Activated CD8-positive, alpha-beta T cell treated with anti-CD3 and anti-CD28 coated beads for 36 hours (primary cell): Measurements from ENCODE around the gene ADD1. TPM values are rescaled to one million over a fixed set of nuclear protein-coding genes. Genes with fewer than 3 reads are reported as not detected.

Experiments
- ATAC-seq: fragments of 200-7000 bp; cut with Tn5 transposase; one replicate; pipeline ENCODE4 v1.10.0; 2021; ENCODE audit warnings: mild to moderate bottlenecking, moderate library complexity
- CTCF ChIA-PET: fragments of 350-600 bp; sonication (Branson Sonifier 250); formaldehyde crosslinking; loops from one replicate; lab custom pipeline; 2021; ENCODE audit warnings: antibody characterized with exemption; lab: Charles Lee
- POLR2A ChIA-PET: fragments of 350-600 bp; sonication (Branson Sonifier 250); formaldehyde crosslinking; loops from one replicate; lab custom pipeline; 2021; ENCODE audit warnings: antibody characterized with exemption; lab: Charles Lee
- DNase-seq: peaks from one replicate; pipeline ENCODE4 v3.0.0-alpha.2; 2020
- H3K27ac Mint-ChIP-seq: one replicate; pipeline ENCODE4 v1.8.0; 2021; ENCODE audit warnings: mild to moderate bottlenecking, mixed read lengths
- H3K27me3 Mint-ChIP-seq: one replicate; pipeline ENCODE4 v1.8.0; 2021; ENCODE audit warnings: mixed read lengths
- H3K36me3 Mint-ChIP-seq: one replicate; pipeline ENCODE4 v1.8.0; 2021; ENCODE audit warnings: low read depth, mixed read lengths
- H3K4me1 Mint-ChIP-seq: one replicate; pipeline ENCODE4 v1.8.0; 2021; ENCODE audit warnings: low read depth, mixed read lengths
- H3K4me3 Mint-ChIP-seq: one replicate; pipeline ENCODE4 v1.8.0; 2021; ENCODE audit warnings: mild to moderate bottlenecking, moderate library complexity, mixed read lengths
- H3K9me3 Mint-ChIP-seq: one replicate; pipeline ENCODE4 v1.8.0; 2021; ENCODE audit warnings: mixed read lengths
- intact Hi-C: fragments of 100-400 bp; cut with micrococcal nuclease; formaldehyde crosslinking; loops from one replicate; pipeline ENCODE4 v1.10.0; 2022
- total RNA-seq, 2 experiments: library from RNA; stranded (reverse); gene quantifications; one replicate each; pipeline ENCODE4 v1.2.3, GENCODE V29; 2021
- TF ChIP-seq, protein P1 (sequence below): fragments of 200-600 bp; IDR thresholded peaks from one replicate; pipeline ENCODE4 v1.8.0; 2022; ENCODE audit warnings: antibody characterized with exemption, mild to moderate bottlenecking

The ADD1 gene
- total RNA-seq, 2 experiments from 2014 or later, result 149 to 154 TPM

DNA sequence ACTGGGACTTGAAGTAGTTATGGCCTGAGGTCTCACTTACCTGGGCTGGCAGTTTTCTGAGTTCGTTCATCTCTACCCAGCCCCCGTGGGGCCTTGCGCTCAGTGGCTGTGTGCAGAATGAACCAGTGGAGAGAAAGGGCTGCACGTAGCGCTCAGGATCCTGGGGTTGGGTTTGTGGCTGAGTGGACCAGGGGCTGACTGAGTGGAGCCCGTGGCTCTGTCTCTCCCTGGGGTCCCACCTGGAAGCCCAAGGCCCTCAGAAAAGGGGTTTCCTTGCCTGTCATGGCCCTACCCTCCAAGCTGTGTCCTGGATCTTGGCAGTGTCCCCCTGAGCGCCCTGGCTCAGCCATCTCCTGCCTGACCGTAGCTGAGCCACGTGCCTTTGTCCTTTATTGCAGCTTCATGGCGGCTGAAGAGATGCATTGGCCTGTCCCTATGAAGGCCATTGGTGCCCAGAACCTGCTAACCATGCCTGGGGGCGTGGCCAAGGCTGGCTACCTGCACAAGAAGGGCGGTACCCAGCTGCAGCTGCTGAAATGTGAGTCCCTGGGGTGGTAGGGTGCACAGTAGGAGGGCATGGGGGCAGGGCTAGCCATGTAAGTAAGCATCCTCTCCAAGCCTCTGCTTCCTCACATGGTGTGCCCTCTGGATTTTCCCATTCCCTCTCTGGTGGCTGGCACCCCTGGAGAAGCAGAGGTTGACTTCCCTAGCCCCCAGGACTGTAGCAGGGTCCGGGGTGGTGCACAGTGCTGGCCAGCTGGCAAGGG lies 23.2 kb upstream of the ADD1 start:
- H3K36me3 Mint-ChIP-seq, result peaks cover 38% of the 10 kb centered on the region
- no peaks in the 10 kb centered on the region for H3K27me3 Mint-ChIP-seq
- no peak overlapping the region for H3K27ac Mint-ChIP-seq
- peaks cover 35% of the 10 kb centered on the region for H3K4me1 Mint-ChIP-seq
- TF ChIP-seq, protein P1, sequence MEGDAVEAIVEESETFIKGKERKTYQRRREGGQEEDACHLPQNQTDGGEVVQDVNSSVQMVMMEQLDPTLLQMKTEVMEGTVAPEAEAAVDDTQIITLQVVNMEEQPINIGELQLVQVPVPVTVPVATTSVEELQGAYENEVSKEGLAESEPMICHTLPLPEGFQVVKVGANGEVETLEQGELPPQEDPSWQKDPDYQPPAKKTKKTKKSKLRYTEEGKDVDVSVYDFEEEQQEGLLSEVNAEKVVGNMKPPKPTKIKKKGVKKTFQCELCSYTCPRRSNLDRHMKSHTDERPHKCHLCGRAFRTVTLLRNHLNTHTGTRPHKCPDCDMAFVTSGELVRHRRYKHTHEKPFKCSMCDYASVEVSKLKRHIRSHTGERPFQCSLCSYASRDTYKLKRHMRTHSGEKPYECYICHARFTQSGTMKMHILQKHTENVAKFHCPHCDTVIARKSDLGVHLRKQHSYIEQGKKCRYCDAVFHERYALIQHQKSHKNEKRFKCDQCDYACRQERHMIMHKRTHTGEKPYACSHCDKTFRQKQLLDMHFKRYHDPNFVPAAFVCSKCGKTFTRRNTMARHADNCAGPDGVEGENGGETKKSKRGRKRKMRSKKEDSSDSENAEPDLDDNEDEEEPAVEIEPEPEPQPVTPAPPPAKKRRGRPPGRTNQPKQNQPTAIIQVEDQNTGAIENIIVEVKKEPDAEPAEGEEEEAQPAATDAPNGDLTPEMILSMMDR, result no peak
- POLR2A ChIA-PET, result interaction anchor here (0.5 kb wide), 1 partner anchor 18 kb away, joined by 3 read pairs; no protein-coding TSS in a partner anchor
- H3K4me3 Mint-ChIP-seq, result no peak overlapping the region
- no peaks in the 10 kb centered on the region for H3K9me3 Mint-ChIP-seq
- CTCF ChIA-PET, result no interaction called here
- ATAC-seq, result no peak
- no peak for DNase-seq
- intact Hi-C loops, result no loop called here

DNA sequence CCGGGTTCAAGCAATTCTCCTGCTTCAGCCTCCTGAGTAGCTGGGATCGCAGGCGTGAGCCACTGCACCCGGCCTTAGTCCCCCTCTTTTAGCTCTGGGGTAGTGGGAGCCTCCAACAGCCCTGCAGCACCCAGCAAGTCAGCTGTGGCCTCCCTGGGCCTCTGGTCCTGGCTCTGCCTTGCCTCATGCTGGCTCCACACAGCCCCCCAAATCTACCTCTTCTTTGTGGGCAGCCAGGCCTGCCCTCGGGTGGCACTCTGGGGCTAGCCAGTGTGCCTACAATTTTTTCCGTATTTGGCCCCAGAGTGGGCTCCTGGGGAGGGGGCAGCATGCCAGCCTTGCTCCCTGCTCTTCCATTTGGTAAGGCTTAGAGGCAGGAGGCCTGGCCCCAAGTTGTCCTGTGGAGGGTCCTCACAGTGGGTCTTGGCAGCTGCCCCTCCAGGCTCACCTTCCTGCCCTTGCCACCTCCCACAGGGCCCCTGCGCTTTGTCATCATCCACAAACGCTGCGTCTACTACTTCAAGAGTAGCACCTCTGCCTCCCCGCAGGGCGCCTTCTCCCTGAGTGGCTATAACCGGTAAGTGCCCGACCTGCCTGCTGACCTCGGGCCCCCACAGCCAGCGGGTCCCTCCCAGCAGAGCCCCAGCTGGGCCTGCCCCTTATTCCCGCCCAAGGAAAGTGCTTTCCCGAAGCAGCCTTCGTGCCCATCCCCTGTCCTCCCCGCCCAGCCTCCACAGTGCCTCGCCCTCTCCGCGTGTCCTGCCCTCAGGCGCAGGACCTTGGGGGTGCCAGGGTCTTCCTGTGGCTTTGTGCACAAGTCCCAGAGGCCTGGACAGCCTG lies 21.0 kb upstream of the ADD1 start:
- Mint-ChIP-seq H3K27ac (no peak overlapping the region), H3K4me3 (no peak overlapping the region), H3K36me3 (peaks cover 34% of the 10 kb centered on the region), H3K9me3 (no peaks in the 10 kb centered on the region), H3K27me3 (no peaks in the 10 kb centered on the region), H3K4me1 (peaks cover 17% of the 10 kb centered on the region)
- TF ChIP-seq, protein P1, result no peak
- DNase-seq (no peak), ATAC-seq (no peak)
- CTCF ChIA-PET, result interaction anchor here (1.2 kb wide), 1 partner anchor 10 kb away, joined by 4 read pairs; no protein-coding TSS in a partner anchor
- POLR2A ChIA-PET, result interaction anchor here (1.2 to 1.7 kb wide), 2 partner anchors 10 to 12 kb away, joined by 3 to 8 read pairs; no protein-coding TSS in a partner anchor
- intact Hi-C loops, result no loop called here

DNA sequence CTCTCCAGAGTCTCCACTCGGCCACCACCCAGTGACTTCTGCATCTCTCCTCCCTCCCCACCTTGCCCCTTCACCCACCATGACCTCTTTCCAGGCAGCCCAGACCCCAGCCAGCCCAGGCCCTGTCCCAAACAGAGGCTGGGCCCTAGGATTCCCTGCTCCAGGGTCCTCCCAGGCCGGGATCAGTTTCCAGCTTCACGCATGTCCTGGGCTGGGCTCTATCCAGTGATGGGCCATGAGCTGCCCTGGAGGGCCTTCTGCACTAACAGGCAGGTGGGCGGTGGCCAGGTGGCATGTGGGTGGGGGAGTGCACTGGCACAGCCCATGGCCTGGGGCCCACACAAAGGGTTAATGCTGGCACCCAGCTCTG lies 20.4 kb upstream of the ADD1 start:
- TF ChIP-seq, protein P1, result no peak
- no peak overlapping the region for H3K27ac Mint-ChIP-seq
- H3K9me3 Mint-ChIP-seq, result no peaks in the 10 kb centered on the region
- intact Hi-C loops, result no loop called here
- POLR2A ChIA-PET, result interaction anchor here (1.2 to 1.6 kb wide), 2 partner anchors 11 to 22 kb away, joined by 3 to 4 read pairs; no protein-coding TSS in a partner anchor
- no peak for DNase-seq
- ATAC-seq, result no peak
- H3K4me3 Mint-ChIP-seq, result no peak overlapping the region
- CTCF ChIA-PET, result no interaction called here
- peaks cover 36% of the 10 kb centered on the region for H3K36me3 Mint-ChIP-seq
- H3K4me1 Mint-ChIP-seq, result peaks cover 16% of the 10 kb centered on the region
- no peaks in the 10 kb centered on the region for H3K27me3 Mint-ChIP-seq

DNA sequence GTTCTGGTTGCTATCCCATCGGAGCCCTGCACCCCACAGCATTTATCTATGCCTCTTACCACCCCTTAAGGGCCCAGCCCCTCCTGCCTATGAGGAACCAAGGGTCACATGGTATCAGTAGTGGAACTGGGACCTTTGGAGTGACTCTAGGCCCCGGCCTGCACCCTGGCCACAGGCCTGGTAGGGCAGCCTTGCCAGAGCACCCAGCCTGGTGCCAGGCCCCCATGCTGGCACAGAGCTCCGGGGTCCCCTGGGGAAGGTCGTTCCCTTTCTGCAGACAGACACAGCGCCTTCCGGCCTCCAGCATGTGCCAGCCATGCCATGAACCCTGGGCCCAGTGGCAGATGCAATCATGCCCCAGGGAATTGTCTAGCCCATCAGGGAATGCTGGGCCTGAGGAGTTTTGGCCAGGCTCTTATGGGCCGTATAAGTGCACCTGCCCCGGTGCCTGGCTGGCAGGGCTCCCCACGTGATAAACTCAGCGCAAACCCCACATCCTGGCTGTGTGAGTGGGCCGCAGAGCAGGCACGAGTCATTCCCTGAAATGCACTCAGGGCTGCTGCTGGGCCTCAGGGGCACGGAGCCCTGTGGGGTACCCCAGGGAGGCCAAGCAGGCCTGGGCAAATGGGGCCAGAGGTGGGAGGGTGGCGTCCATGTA lies 19.8 kb upstream of the ADD1 start:
- Mint-ChIP-seq H3K36me3 (peaks cover 41% of the 10 kb centered on the region), H3K4me1 (peaks cover 16% of the 10 kb centered on the region), H3K27ac (no peak overlapping the region), H3K4me3 (no peak overlapping the region), H3K9me3 (no peaks in the 10 kb centered on the region), H3K27me3 (no peaks in the 10 kb centered on the region)
- ATAC-seq (peak; percentile 29), DNase-seq (no peak)
- ChIA-PET CTCF (no interaction called here), POLR2A (interaction anchor here (1.2 to 1.6 kb wide), 3 partner anchors 9 to 23 kb away, joined by 3 to 4 read pairs (median 4); no protein-coding TSS in a partner anchor)
- TF ChIP-seq, protein P1, result no peak
- intact Hi-C loops, result no loop called here
